ENCODE measurements around the gene PCDH9. TPM values are rescaled to one million over a fixed set of nuclear protein-coding genes. Genes with fewer than 3 reads are reported as not detected.

The PCDH9 gene
- total and polyA plus RNA-seq, 2 of the 13 experiments (the other 11 are each of a cell fraction or from before 2014, with no cell fraction given), result 0.09 TPM; not detected in 1

DNA sequence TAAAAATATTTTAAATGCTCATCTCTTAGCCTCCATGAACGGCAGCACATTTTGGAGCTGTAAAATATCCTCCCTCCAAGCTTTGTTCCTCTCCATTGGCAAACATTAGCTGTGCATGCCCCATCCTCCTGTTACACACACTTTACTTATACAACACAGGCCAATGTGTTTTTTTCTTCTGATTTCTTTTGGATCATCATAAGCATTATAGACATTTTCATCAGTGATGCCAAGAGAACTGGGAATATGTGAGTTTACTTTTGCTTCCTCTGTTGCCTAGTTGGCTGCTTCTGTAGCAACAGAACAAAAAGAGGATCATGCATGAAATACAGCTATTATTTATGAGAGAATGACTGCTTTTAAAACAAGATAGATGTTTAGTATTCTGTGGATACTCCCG lies 142.6 kb downstream of the PCDH9 start (continued):
- TF ChIP-seq AGO1 (IDR thresholded peaks at IDR 0.05; ENCODE audit: low read depth, low read length, poor library complexity, severe bottlenecking), result no peak
- no peak for TF ChIP-seq SPEN (CRISPR knock-in tag; IDR thresholded peaks at IDR 0.05; ENCODE audit: low read depth)
- TF ChIP-seq JARID2 (CRISPR knock-in tag; IDR thresholded peaks at IDR 0.05; ENCODE audit: insufficient replicate concordance), result no peak

DNA sequence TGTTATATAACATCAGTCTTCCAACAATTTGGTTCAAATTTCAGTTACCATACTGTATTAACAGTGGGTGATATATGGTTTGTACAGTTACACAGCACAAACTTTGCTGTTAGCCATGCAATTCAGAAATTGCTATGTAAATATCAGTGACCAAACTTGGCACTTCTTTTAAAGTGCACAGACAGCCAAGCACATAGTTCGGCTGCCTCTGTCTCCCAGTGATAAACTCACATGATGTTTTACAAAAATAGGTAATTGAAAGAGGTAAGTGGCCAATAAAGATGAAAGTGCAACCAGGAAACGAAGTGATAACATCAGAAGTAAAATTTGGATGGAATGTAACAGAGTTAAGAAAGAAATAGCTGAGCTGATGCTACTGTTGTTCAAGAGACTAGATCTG lies 143.9 kb downstream of the PCDH9 start:
- no peak overlapping the region for H3K4me2 ChIP-seq (ENCODE audit: low read depth, low read length)
- ChIA-PET CTCF (ENCODE audit: low intra/inter-chr PET ratio, low total read pairs) (no interaction called here), POLR2A (no interaction called here)
- FAIRE-seq (no peak), DNase-seq (ENCODE audit: low spot score) (no peak), ATAC-seq (no peak)
- no peak overlapping the region for H3K9ac ChIP-seq (ENCODE audit: insufficient read depth, low read depth, low read length)
- no peaks in the 10 kb centered on the region; a peak in 1 of 5 replicates for H3K27me3 ChIP-seq (ENCODE audit: control insufficient read depth in 1 of 2, insufficient read depth in 2 of 2, low read length in 2 of 2)
- no TSS peak for BruUV-seq (replicated peaks)
- H4K20me1 ChIP-seq (ENCODE audit: insufficient read depth, low read length), result no peaks in the 10 kb centered on the region
- no peaks in the 10 kb centered on the region for H3K79me2 ChIP-seq (ENCODE audit: insufficient read depth, low read length)
- TF ChIP-seq, protein P1, sequence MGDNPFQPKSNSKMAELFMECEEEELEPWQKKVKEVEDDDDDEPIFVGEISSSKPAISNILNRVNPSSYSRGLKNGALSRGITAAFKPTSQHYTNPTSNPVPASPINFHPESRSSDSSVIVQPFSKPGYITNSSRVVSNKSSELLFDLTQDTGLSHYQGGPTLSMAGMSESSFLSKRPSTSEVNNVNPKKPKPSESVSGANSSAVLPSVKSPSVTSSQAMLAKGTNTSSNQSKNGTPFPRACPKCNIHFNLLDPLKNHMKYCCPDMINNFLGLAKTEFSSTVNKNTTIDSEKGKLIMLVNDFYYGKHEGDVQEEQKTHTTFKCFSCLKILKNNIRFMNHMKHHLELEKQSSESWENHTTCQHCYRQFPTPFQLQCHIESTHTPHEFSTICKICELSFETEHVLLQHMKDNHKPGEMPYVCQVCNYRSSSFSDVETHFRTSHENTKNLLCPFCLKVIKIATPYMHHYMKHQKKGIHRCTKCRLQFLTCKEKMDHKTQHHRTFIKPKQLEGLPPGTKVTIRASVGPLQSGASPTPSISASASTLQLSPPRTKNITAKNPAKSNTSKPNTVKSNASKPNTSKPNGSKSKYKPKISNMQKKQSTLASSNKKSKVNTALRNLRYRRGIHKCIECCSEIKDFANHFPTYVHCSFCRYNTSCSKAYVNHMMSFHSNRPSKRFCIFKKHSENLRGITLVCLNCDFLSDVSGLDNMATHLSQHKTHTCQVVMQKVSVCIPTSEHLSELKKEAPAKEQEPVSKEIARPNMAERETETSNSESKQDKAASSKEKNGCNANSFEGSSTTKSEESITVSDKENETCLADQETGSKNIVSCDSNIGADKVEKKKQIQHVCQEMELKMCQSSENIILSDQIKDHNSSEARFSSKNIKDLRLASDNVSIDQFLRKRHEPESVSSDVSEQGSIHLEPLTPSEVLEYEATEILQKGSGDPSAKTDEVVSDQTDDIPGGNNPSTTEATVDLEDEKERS (CRISPR knock-in tag; IDR thresholded peaks at IDR 0.05), result no peak
- no peak for TF ChIP-seq ZNF670 (CRISPR knock-in tag; IDR thresholded peaks at IDR 0.05; ENCODE audit: borderline replicate concordance)
- TF ChIP-seq, protein P2, sequence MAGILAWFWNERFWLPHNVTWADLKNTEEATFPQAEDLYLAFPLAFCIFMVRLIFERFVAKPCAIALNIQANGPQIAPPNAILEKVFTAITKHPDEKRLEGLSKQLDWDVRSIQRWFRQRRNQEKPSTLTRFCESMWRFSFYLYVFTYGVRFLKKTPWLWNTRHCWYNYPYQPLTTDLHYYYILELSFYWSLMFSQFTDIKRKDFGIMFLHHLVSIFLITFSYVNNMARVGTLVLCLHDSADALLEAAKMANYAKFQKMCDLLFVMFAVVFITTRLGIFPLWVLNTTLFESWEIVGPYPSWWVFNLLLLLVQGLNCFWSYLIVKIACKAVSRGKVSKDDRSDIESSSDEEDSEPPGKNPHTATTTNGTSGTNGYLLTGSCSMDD (CRISPR knock-in tag; IDR thresholded peaks at IDR 0.05), result no peak
- no peak overlapping the region for H2AFZ ChIP-seq (ENCODE audit: low read length)
- WGBS (ENCODE audit: low lambda C conversion rate), result 0% methylated on average over 2 of the region's 2 CpGs
- no peaks in the 10 kb centered on the region for H3K9me3 ChIP-seq (ENCODE audit: low read length)
- intact Hi-C loops (cut with micrococcal nuclease; ENCODE audit: unreplicated experiment) (no loop called here), in situ Hi-C loops (cut with HindIII; ENCODE audit: extremely low pct_ligation_motif_present, low pct_unique_long_range_greater_than_20kb) (no loop called here)
- no peak overlapping the region for H3K4me3 ChIP-seq (replicated peaks in 1 of 3; ENCODE audit: insufficient read depth in 1 of 3, low read depth in 2 of 3, low read length in 3 of 3)
- no peak overlapping the region for H3K27ac ChIP-seq (ENCODE audit: extremely low read length, insufficient read depth, low read length)
- no peaks in the 10 kb centered on the region for H3K4me1 ChIP-seq (ENCODE audit: insufficient read depth, low read length)
- H3K36me3 ChIP-seq (replicated peaks in 1 of 2; ENCODE audit: control insufficient read depth in 1 of 2, insufficient read depth in 2 of 2, low read length in 2 of 2), result no peaks in the 10 kb centered on the region
